ENCODE results near the gene OLFM3.

OLFM3 gene

DNA sequence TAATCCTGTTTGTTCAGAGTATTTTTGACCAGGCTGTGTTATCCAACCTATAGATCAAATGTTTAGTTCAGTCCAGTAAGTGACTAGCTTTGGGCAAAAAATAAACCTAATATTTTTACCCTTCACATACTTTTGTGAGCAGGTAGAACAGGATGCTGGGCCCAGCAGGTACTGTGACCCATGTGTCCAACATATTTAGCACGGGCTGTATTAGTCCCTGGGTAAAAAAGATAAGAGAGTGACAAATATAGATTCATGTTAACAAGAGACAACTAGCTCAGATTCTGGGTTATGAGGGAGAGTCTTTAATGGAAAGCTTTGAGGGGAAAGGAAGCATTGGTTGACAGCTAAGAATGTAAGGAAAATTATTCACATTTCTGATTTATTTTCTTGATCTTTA lies 43.1 kb downstream of the OLFM3 start:
- Histone ChIP-seq H3K27ac (ENCODE audit: low read length) (no peak overlapping the region), H3K36me3 (ENCODE audit: control insufficient read depth in 2 of 2, insufficient read depth in 2 of 2, low read length in 2 of 2) (no peaks in the 10 kb centered on the region), H3K27me3 (ENCODE audit: control insufficient read depth in 1 of 2, insufficient read depth in 2 of 2, low read length in 2 of 2) (no peaks in the 10 kb centered on the region), H3K9me3 (ENCODE audit: control insufficient read depth in 2 of 2, low read length in 2 of 2) (no peaks in the 10 kb centered on the region), H3K9ac (ENCODE audit: low read length in 2 of 2) (no peak overlapping the region), H3K4me1 (ENCODE audit: control insufficient read depth, insufficient read depth, low read length) (no peaks in the 10 kb centered on the region), H3K4me3 (ENCODE audit: low read length in 2 of 2) (no peak overlapping the region)

DNA sequence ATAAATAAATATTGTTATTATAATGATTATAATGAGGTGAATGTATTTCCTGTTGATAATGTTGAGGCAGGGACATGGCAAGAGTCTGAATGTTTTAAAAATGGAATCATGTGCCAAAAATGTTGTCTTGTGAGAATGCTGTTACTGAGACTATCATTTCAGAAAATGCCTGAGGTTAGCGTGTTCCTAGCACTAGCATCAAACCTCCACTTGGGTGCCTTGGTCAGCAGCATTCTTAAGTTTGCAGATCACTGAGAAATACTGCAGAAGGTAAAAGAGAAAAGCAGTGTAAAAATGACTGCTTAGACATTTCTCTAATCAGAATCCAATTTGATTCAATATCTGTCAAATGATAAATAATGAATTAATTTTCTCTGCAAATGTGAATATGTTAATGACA lies 50.8 kb downstream of the OLFM3 start:
- Histone ChIP-seq H3K4me3 (ENCODE audit: low read length in 2 of 2) (no peak overlapping the region), H3K27ac (ENCODE audit: low read length) (no peak overlapping the region), H3K4me1 (ENCODE audit: control insufficient read depth, insufficient read depth, low read length) (no peaks in the 10 kb centered on the region), H3K9ac (ENCODE audit: low read length in 2 of 2) (no peak overlapping the region), H3K36me3 (ENCODE audit: control insufficient read depth in 2 of 2, insufficient read depth in 2 of 2, low read length in 2 of 2) (no peaks in the 10 kb centered on the region), H3K27me3 (ENCODE audit: control insufficient read depth in 1 of 2, insufficient read depth in 2 of 2, low read length in 2 of 2) (no peaks in the 10 kb centered on the region), H3K9me3 (ENCODE audit: control insufficient read depth in 2 of 2, low read length in 2 of 2) (no peaks in the 10 kb centered on the region)

GRCh38 chr1:101943237-101943636 lies 53.5 kb downstream of the OLFM3 start:
- no peak overlapping the region for H3K9ac ChIP-seq (ENCODE audit: low read length in 2 of 2)
- no peaks in the 10 kb centered on the region for H3K9me3 ChIP-seq (ENCODE audit: control insufficient read depth in 2 of 2, low read length in 2 of 2)
- no peaks in the 10 kb centered on the region for H3K4me1 ChIP-seq (ENCODE audit: control insufficient read depth, insufficient read depth, low read length)
- no peak overlapping the region for H3K4me3 ChIP-seq (ENCODE audit: low read length in 2 of 2)
- no peaks in the 10 kb centered on the region for H3K27me3 ChIP-seq (ENCODE audit: control insufficient read depth in 1 of 2, insufficient read depth in 2 of 2, low read length in 2 of 2)
- no peak overlapping the region for H3K27ac ChIP-seq (ENCODE audit: low read length)
- no peaks in the 10 kb centered on the region for H3K36me3 ChIP-seq (ENCODE audit: control insufficient read depth in 2 of 2, insufficient read depth in 2 of 2, low read length in 2 of 2)

DNA sequence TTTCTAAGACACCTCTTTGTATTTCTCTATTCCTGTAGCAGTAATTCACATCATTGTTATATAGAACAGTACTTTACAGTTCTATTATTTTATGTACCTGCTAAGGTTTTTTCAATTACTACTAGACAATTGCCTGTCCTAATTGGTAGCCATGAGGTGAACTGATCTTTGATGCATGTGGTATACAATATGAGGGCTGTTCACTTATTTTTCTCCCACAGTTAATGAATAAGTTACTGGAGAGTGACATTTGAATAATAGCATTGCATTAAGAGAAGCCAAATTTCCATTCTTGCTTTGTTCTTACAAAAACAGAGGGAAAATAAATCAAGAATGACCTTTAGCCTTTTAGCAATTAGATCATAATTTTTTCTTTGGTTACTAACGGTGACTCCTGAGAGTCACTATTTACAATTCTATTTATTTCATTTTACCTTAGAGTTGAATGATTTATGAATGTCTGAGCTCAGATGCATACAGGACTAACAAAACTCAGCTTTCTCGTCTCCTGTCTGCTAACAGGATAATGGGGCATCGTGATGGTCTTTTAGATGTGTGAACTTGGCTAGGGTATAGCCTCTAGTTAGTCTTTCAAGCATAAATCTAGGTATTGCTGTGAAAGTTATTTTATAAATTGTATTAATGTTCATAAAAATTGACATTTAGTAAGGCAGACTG lies 54.1 kb downstream of the OLFM3 start:
- Histone ChIP-seq H3K9ac (ENCODE audit: low read length in 2 of 2) (no peak overlapping the region), H3K36me3 (ENCODE audit: control insufficient read depth in 2 of 2, insufficient read depth in 2 of 2, low read length in 2 of 2) (no peaks in the 10 kb centered on the region), H3K4me1 (ENCODE audit: control insufficient read depth, insufficient read depth, low read length) (no peaks in the 10 kb centered on the region), H3K27me3 (ENCODE audit: control insufficient read depth in 1 of 2, insufficient read depth in 2 of 2, low read length in 2 of 2) (no peaks in the 10 kb centered on the region), H3K27ac (ENCODE audit: low read length) (no peak overlapping the region), H3K9me3 (ENCODE audit: control insufficient read depth in 2 of 2, low read length in 2 of 2) (no peaks in the 10 kb centered on the region), H3K4me3 (ENCODE audit: low read length in 2 of 2) (no peak overlapping the region)

DNA sequence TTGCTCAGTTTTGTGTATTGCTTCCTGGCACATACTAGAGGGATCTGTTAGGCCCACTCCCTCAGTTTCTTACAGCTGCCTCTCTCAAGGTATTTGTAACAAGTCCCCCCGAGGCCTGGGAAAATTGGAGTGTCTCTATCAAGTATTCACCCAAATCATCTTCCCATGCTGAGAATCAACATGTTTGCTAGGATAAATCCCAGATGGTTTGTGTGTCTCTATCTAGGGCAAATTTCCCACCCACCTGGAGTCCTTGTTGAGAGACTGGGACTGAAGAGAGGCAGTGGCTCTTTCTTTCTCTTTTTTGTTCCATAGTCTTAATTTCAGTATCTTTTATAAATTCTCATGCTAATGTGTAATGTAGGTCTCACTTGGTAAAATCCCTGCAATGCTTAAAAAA lies 58.0 kb downstream of the OLFM3 start:
- Histone ChIP-seq H3K9me3 (ENCODE audit: control insufficient read depth in 2 of 2, low read length in 2 of 2) (no peaks in the 10 kb centered on the region), H3K27me3 (ENCODE audit: control insufficient read depth in 1 of 2, insufficient read depth in 2 of 2, low read length in 2 of 2) (no peaks in the 10 kb centered on the region), H3K9ac (ENCODE audit: low read length in 2 of 2) (no peak overlapping the region), H3K4me1 (ENCODE audit: control insufficient read depth, insufficient read depth, low read length) (no peaks in the 10 kb centered on the region), H3K4me3 (ENCODE audit: low read length in 2 of 2) (no peak overlapping the region), H3K27ac (ENCODE audit: low read length) (no peak overlapping the region), H3K36me3 (ENCODE audit: control insufficient read depth in 2 of 2, insufficient read depth in 2 of 2, low read length in 2 of 2) (no peaks in the 10 kb centered on the region)

DNA sequence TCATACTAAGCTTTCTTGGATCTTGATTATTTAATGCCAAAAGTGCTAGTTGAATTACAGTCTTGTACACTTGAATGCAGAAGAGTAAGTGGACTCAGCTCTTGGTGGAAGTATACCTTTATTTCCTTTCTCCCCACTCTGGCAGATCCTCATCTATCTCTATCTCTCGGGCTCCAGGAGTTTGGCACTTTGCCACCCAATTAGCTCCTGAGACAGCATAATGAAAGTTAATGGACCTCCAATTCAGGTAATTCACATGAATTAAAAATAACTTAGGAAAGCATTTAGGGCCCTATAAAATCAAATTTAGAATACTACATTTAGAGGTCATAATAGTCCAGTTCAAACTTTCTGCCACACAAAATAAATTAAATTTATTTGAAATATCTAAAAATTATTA lies 67.4 kb downstream of the OLFM3 start:
- Histone ChIP-seq H3K27ac (ENCODE audit: low read length) (no peak overlapping the region), H3K4me3 (ENCODE audit: low read length in 2 of 2) (no peak overlapping the region), H3K4me1 (ENCODE audit: control insufficient read depth, insufficient read depth, low read length) (no peaks in the 10 kb centered on the region), H3K9ac (ENCODE audit: low read length in 2 of 2) (no peak overlapping the region), H3K9me3 (ENCODE audit: control insufficient read depth in 2 of 2, low read length in 2 of 2) (no peaks in the 10 kb centered on the region), H3K36me3 (ENCODE audit: control insufficient read depth in 2 of 2, insufficient read depth in 2 of 2, low read length in 2 of 2) (no peaks in the 10 kb centered on the region), H3K27me3 (ENCODE audit: control insufficient read depth in 1 of 2, insufficient read depth in 2 of 2, low read length in 2 of 2) (no peaks in the 10 kb centered on the region)

GRCh38 chr1:101928829-101929228 lies 67.9 kb downstream of the OLFM3 start:
- Histone ChIP-seq H3K4me3 (ENCODE audit: low read length in 2 of 2) (no peak overlapping the region), H3K4me1 (ENCODE audit: control insufficient read depth, insufficient read depth, low read length) (no peaks in the 10 kb centered on the region), H3K9me3 (ENCODE audit: control insufficient read depth in 2 of 2, low read length in 2 of 2) (no peaks in the 10 kb centered on the region), H3K36me3 (ENCODE audit: control insufficient read depth in 2 of 2, insufficient read depth in 2 of 2, low read length in 2 of 2) (no peaks in the 10 kb centered on the region), H3K27me3 (ENCODE audit: control insufficient read depth in 1 of 2, insufficient read depth in 2 of 2, low read length in 2 of 2) (no peaks in the 10 kb centered on the region), H3K9ac (ENCODE audit: low read length in 2 of 2) (no peak overlapping the region), H3K27ac (ENCODE audit: low read length) (no peak overlapping the region)

GRCh38 chr1:101924700-101925099 lies 72.0 kb downstream of the OLFM3 start:
- Histone ChIP-seq H3K4me3 (ENCODE audit: low read length in 2 of 2) (no peak overlapping the region), H3K27me3 (ENCODE audit: control insufficient read depth in 1 of 2, insufficient read depth in 2 of 2, low read length in 2 of 2) (no peaks in the 10 kb centered on the region), H3K9me3 (ENCODE audit: control insufficient read depth in 2 of 2, low read length in 2 of 2) (no peaks in the 10 kb centered on the region), H3K9ac (ENCODE audit: low read length in 2 of 2) (no peak overlapping the region), H3K4me1 (ENCODE audit: control insufficient read depth, insufficient read depth, low read length) (no peaks in the 10 kb centered on the region), H3K36me3 (ENCODE audit: control insufficient read depth in 2 of 2, insufficient read depth in 2 of 2, low read length in 2 of 2) (no peaks in the 10 kb centered on the region), H3K27ac (ENCODE audit: low read length) (no peak overlapping the region)

DNA sequence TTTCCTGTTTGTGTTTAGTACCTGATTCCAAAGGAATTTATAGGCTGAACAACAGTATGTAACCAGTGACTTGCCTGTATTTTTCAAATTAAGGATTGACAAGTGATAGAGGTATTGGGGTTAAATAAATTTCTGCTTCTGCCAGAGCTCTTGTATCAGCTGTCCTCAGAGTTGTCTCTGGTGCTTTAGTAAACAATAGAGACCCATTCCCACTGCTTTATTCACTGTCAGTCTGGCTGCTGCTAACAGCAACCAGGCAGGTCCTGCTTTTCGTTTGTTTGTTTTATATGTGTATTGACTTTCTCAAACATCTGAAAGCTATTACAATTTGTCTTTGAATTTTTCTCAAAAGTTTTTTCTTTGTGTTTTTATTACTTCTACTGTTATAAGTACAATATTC lies 76.1 kb downstream of the OLFM3 start:
- no peak overlapping the region for H3K9ac ChIP-seq (ENCODE audit: low read length in 2 of 2)
- H3K4me1 ChIP-seq (ENCODE audit: control insufficient read depth, insufficient read depth, low read length): no peaks in the 10 kb centered on the region
- H3K27me3 ChIP-seq (ENCODE audit: control insufficient read depth in 1 of 2, insufficient read depth in 2 of 2, low read length in 2 of 2): no peaks in the 10 kb centered on the region
- no peak overlapping the region for H3K27ac ChIP-seq (ENCODE audit: low read length)
- H3K4me3 ChIP-seq (ENCODE audit: low read length in 2 of 2): no peak overlapping the region
- no peaks in the 10 kb centered on the region for H3K9me3 ChIP-seq (ENCODE audit: control insufficient read depth in 2 of 2, low read length in 2 of 2)
- no peaks in the 10 kb centered on the region for H3K36me3 ChIP-seq (ENCODE audit: control insufficient read depth in 2 of 2, insufficient read depth in 2 of 2, low read length in 2 of 2)

- Histone ChIP-seq H3K4me1 (ENCODE audit: control insufficient read depth, insufficient read depth, low read length) (no peaks in the 10 kb centered on the region), H3K36me3 (ENCODE audit: control insufficient read depth in 2 of 2, insufficient read depth in 2 of 2, low read length in 2 of 2) (no peaks in the 10 kb centered on the region), H3K27ac (ENCODE audit: low read length) (no peak overlapping the region), H3K9ac (ENCODE audit: low read length in 2 of 2) (no peak overlapping the region), H3K4me3 (ENCODE audit: low read length in 2 of 2) (no peak overlapping the region), H3K27me3 (ENCODE audit: control insufficient read depth in 1 of 2, insufficient read depth in 2 of 2, low read length in 2 of 2) (no peaks in the 10 kb centered on the region), H3K9me3 (ENCODE audit: control insufficient read depth in 2 of 2, low read length in 2 of 2) (no peaks in the 10 kb centered on the region)
Measured at GRCh38 chr1:101918277-101918676, 78.4 kb downstream of the OLFM3 start.

DNA sequence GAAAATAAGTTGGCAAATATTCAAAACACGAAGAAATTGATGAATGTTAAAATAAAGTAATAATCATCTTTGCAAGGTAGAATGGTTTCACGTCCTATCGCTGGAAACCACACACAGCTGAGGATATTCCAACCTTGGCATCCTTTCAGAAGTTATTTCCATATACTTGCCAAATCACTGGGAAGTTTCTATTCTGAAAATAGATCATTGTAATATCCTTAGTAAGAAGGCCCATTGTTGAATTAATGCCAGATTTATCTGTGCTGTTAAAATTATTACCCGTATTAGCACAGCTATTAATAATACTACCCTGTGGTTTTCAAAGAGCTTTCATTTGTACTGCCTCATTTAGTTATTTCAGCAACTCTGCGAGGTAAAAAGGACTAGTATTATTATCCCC lies 81.1 kb downstream of the OLFM3 start:
- Histone ChIP-seq H3K4me3 (ENCODE audit: low read length in 2 of 2) (no peak overlapping the region), H3K9me3 (ENCODE audit: control insufficient read depth in 2 of 2, low read length in 2 of 2) (no peaks in the 10 kb centered on the region), H3K36me3 (ENCODE audit: control insufficient read depth in 2 of 2, insufficient read depth in 2 of 2, low read length in 2 of 2) (no peaks in the 10 kb centered on the region), H3K27me3 (ENCODE audit: control insufficient read depth in 1 of 2, insufficient read depth in 2 of 2, low read length in 2 of 2) (no peaks in the 10 kb centered on the region), H3K4me1 (ENCODE audit: control insufficient read depth, insufficient read depth, low read length) (no peaks in the 10 kb centered on the region), H3K9ac (ENCODE audit: low read length in 2 of 2) (no peak overlapping the region), H3K27ac (ENCODE audit: low read length) (no peak overlapping the region)
